ENCODE results near the gene SATB2.

The SATB2 gene

GRCh38 chr2:199457147-199458008, at the start of gene SATB2:
Gene SATB2 (minus strand): TSS chr2:199457939. CDS start chr2:199456037, 1,902 bp downstream.
- no peak for DNase-seq (ENCODE audit: low read depth, low spot score)

GRCh38 chr2:199505755-199506403, 48.1 kb upstream of the SATB2 start:
- no peak for DNase-seq (ENCODE audit: low read depth, low spot score)

- DNase-seq (ENCODE audit: low read depth, low spot score), result no peak
These were observed 45.4 kb upstream of the SATB2 start for GRCh38 chr2:199503148-199503547.

- no peak for DNase-seq (ENCODE audit: low read depth, low spot score)
These were observed 41.3 kb upstream of the SATB2 start for GRCh38 chr2:199499005-199499404.

GRCh38 chr2:199495147-199495546, 37.4 kb upstream of the SATB2 start:
- DNase-seq (ENCODE audit: low read depth, low spot score), result no peak

- DNase-seq (ENCODE audit: low read depth, low spot score), result no peak
These were observed 32.3 kb upstream of the SATB2 start for GRCh38 chr2:199490049-199490448.

- DNase-seq (ENCODE audit: low read depth, low spot score), result no peak
These were observed 31.1 kb upstream of the SATB2 start for GRCh38 chr2:199488772-199489400.

- DNase-seq (ENCODE audit: low read depth, low spot score), result no peak
These were observed 28.1 kb upstream of the SATB2 start for GRCh38 chr2:199485732-199486335.

- DNase-seq (ENCODE audit: low read depth, low spot score), result no peak
These were observed 27.2 kb upstream of the SATB2 start for GRCh38 chr2:199484927-199485326.

GRCh38 chr2:199480966-199481365, 23.2 kb upstream of the SATB2 start:
- DNase-seq (ENCODE audit: low read depth, low spot score), result no peak

- DNase-seq (ENCODE audit: low read depth, low spot score), result no peak
These were observed 19.6 kb upstream of the SATB2 start for GRCh38 chr2:199477277-199477834.

- DNase-seq (ENCODE audit: low read depth, low spot score), result no peak
These were observed 13.8 kb upstream of the SATB2 start for GRCh38 chr2:199471443-199472057.

- DNase-seq (ENCODE audit: low read depth, low spot score), result no peak
These were observed 13.1 kb upstream of the SATB2 start for GRCh38 chr2:199470672-199471442.

GRCh38 chr2:199470361-199470671, 12.6 kb upstream of the SATB2 start:
- DNase-seq (ENCODE audit: low read depth, low spot score), result no peak

- no peak for DNase-seq (ENCODE audit: low read depth, low spot score)
These were observed 12.0 kb upstream of the SATB2 start for GRCh38 chr2:199469514-199470360.

- no peak for DNase-seq (ENCODE audit: low read depth, low spot score)
These were observed 11.1 kb upstream of the SATB2 start for GRCh38 chr2:199468561-199469513.

GRCh38 chr2:199467066-199467822, 9.5 kb upstream of the SATB2 start:
- no peak for DNase-seq (ENCODE audit: low read depth, low spot score)

GRCh38 chr2:199466692-199467065, 8.9 kb upstream of the SATB2 start:
- DNase-seq (ENCODE audit: low read depth, low spot score), result no peak

All from iPS DF 19.7 (cell line).